Rectal smooth muscle tissue (tissue), 1 donor: ENCODE data around the gene OLIG2.

Experiments used
- H3K27ac ChIP-seq: one replicate; pipeline ENCODE4 v1.7.0; 2013; ENCODE audit warnings: low read depth, low read length, inconsistent platforms
- H3K27me3 ChIP-seq: one replicate; pipeline ENCODE4 v1.7.0; 2013; ENCODE audit warnings: low read length; ENCODE audit not compliant: control insufficient read depth, insufficient read depth
- H3K36me3 ChIP-seq: one replicate; pipeline ENCODE4 v1.7.0; 2013; ENCODE audit warnings: low read length; ENCODE audit not compliant: control insufficient read depth, insufficient read depth
- H3K4me1 ChIP-seq: one replicate; pipeline ENCODE4 v1.7.0; 2013; ENCODE audit warnings: low read length; ENCODE audit not compliant: control insufficient read depth, insufficient read depth
- H3K4me3 ChIP-seq: one replicate; pipeline ENCODE4 v1.7.0; 2013; ENCODE audit warnings: low read length
- H3K9ac ChIP-seq: one replicate; pipeline ENCODE4 v1.7.0; 2013; ENCODE audit warnings: low read length

The OLIG2 gene

DNA sequence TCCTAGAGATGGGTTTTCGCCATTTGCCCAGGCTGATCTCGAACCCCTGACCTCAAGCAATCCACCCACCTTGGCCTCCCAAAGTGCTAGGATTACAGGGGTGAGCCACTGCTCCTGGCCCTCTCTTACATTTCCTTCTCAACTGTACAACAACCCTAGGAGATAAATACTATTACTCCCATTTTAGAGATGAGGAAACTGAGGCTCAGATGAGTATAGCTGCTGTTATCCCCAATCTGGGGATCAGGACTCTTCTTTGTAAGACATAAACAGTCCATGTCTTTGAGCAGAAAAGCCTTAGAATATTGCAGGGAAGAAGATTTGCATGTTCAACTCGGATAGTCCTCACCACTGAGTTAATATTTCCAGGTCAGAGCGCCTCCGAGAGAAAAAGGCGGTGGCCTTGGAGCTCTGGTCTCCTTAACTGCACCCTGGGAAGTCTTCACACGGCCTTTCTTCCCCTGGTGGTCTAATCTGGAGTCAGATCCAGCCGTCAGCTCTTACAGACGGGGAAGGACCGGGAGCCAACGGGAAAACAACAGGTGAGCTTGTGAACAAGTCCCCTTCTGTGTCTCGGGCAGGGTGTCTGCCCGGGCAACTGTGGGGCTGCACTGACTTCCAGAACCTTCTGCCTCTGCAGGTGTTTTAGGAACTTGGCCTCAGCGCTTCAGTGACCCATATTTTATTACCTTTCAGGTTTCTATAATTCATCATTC, 38.3 kb downstream of the OLIG2 start:
- Histone ChIP-seq H3K27me3 (peaks cover 2% of the 10 kb centered on the region), H3K9ac (no peak overlapping the region), H3K4me1 (no peaks in the 10 kb centered on the region), H3K36me3 (no peaks in the 10 kb centered on the region), H3K4me3 (no peak overlapping the region), H3K27ac (no peak overlapping the region)

DNA sequence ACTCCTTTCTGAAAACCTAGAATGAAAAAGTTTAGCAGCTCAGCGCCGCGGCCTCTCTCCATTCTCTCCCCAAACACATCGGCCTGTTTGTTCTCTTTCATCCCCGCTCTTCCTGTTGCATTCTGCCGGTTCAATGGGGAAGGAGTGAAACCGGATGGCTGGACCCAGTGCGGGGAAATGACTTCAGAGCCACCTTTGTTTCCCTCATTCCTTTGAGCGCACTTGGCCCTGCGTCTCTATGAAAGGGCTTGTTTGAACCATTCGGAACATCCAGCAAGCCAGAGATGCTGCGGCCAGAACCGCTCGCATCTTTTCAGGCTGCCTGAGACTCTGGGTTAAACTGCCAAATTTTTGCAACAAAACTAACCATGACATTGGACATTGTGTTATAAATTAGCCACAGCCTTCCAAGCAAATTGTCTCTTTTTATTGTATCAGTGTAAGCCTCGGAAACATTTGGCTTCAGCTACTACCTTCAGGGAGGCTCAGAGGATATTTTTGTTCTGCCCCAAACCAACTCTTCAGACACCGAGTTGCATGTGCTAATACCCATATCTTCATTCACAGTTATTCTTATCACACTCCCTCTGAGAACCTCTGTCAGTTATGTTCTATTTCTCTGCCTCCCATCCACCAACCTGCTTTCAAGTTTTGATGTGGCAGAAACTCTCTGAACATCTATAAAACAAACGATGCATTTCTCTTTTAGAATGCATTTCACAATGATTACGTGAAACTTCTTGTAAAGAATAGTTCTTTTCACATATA, 39.1 kb downstream of the OLIG2 start:
- Histone ChIP-seq H3K9ac (no peak overlapping the region), H3K36me3 (no peaks in the 10 kb centered on the region), H3K27me3 (peaks cover 2% of the 10 kb centered on the region), H3K27ac (no peak overlapping the region), H3K4me3 (no peak overlapping the region), H3K4me1 (no peaks in the 10 kb centered on the region)

DNA sequence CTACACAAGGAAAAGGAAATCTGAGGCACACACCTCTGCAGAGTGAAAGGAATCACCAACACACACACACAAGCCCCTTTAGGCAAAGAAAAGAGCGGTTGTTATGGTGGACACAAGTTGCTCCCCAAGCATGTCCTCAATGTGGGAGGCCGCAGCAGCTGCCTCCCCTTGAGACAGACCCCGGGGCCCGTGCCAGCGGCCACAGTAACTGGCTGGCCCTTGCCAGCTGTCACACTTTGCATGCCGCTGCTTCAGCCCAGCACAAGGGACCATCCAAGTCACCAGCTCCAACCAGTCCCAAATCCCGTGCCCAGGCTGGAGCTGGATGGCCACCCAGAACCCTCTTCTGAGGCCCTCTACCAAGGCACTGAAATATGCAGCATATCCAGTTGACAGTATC, 41.3 kb downstream of the OLIG2 start:
- no peaks in the 10 kb centered on the region for H3K36me3 ChIP-seq
- no peak overlapping the region for H3K27ac ChIP-seq
- peaks cover 9% of the 10 kb centered on the region for H3K27me3 ChIP-seq
- no peaks in the 10 kb centered on the region for H3K4me1 ChIP-seq
- no peak overlapping the region for H3K9ac ChIP-seq
- no peak overlapping the region for H3K4me3 ChIP-seq

DNA sequence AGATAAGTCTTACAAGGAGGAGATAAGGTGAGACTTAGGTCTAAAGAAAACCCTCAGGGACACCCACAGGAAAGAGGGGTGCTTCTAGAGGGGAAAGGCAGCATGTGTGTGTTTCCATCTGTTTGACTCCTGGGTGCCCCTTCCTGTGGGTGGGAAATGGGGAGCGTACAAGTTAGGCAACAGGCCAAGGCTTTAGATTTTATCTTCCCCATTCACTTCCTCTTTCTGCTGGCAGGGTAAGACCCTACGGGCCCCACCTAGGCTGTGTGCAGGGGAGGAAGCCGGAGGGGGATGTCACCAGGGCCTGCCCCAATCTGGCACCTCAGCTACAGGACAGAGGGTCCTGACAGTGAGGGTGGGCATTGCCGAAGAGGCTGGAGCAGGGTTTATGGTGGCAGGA, 41.7 kb downstream of the OLIG2 start:
- H3K4me1 ChIP-seq: no peaks in the 10 kb centered on the region
- H3K9ac ChIP-seq: no peak overlapping the region
- no peak overlapping the region for H3K27ac ChIP-seq
- no peak overlapping the region for H3K4me3 ChIP-seq
- peaks cover 9% of the 10 kb centered on the region for H3K27me3 ChIP-seq
- no peaks in the 10 kb centered on the region for H3K36me3 ChIP-seq

DNA sequence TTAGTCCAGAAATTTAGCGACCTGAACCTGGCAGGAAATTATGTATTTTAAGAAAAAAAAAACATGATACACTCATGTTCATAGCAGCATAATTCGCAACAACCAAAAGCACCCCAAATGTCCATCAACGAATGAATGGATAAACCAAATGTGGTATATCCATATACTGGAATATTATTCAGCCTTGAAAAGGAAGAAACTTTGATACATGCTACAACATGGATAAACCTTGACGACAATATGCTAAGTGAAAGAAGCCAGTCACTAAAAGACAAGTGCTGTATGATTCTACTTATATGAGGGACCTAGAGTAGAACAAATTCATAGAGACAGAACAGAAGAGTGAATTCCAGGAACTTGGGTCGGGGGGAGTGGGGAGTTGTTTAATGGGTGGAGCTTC, 43.5 kb downstream of the OLIG2 start:
- no peaks in the 10 kb centered on the region for H3K4me1 ChIP-seq
- H3K36me3 ChIP-seq: no peaks in the 10 kb centered on the region
- H3K27me3 ChIP-seq: peaks cover 11% of the 10 kb centered on the region
- no peak overlapping the region for H3K9ac ChIP-seq
- H3K4me3 ChIP-seq: no peak overlapping the region
- H3K27ac ChIP-seq: no peak overlapping the region

DNA sequence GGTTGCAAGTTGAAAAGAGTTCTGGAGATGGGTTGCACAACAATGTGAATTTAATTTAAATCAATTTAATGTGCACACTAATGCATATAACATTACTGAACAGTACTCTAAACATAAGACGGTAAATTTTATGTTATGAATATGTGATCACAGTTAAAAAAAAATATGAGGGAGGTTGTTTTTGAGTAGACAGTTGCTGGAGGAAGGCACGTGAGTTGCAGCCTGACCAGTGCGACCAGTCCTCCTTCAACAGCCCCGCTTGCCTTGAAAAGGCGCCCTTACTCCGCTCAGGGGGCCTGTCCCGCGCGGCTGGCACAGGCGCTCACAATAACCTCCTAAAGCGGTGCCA, 43.9 kb downstream of the OLIG2 start:
- no peaks in the 10 kb centered on the region for H3K4me1 ChIP-seq
- H3K27ac ChIP-seq: no peak overlapping the region
- H3K4me3 ChIP-seq: no peak overlapping the region
- H3K27me3 ChIP-seq: peaks cover 11% of the 10 kb centered on the region
- no peaks in the 10 kb centered on the region for H3K36me3 ChIP-seq
- no peak overlapping the region for H3K9ac ChIP-seq

DNA sequence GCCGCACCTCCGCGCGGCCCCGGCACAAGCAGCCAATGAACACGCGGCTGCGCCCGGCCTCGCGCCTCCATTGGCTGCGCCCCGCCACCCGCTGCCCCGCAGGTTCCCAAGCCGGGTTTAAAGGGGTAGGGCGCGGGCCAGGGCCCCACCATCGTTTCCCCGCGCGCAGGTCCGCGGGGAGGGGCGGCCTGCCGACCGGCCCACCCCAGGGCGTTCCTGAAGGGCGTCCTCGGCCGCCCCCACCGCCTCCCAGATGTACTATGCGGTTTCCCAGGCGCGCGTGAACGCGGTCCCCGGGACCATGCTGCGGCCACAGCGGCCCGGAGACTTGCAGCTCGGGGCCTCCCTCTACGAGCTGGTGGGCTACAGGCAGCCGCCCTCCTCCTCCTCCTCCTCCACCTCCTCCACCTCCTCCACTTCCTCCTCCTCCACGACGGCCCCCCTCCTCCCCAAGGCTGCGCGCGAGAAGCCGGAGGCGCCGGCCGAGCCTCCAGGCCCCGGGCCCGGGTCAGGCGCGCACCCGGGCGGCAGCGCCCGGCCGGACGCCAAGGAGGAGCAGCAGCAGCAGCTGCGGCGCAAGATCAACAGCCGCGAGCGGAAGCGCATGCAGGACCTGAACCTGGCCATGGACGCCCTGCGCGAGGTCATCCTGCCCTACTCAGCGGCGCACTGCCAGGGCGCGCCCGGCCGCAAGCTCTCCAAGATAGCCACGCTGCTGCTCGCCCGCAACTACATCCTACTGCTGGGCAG, 44.4 kb downstream of the OLIG2 start, which contains the start of gene OLIG1:
Gene OLIG1, plus strand, starts transcription at position 148 of the 750 bp plus-strand sequence. Its CDS starts 106 bp downstream, at position 254.
- H3K36me3 ChIP-seq: no peaks in the 10 kb centered on the region
- H3K27me3 ChIP-seq: peaks cover 11% of the 10 kb centered on the region
- no peak within 1 kb of the TSS for H3K27ac ChIP-seq
- H3K4me1 ChIP-seq: no peaks in the 10 kb centered on the region
- H3K9ac ChIP-seq: no peak within 1 kb of the TSS
- peak within 1 kb of the TSS; percentile 28 for H3K4me3 ChIP-seq

DNA sequence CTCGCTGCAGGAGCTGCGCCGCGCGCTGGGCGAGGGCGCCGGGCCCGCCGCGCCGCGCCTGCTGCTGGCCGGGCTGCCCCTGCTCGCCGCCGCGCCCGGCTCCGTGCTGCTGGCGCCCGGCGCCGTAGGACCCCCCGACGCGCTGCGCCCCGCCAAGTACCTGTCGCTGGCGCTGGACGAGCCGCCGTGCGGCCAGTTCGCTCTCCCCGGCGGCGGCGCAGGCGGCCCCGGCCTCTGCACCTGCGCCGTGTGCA, 44.9 kb downstream of the OLIG2 start:
- H3K27me3 ChIP-seq: peaks cover 11% of the 10 kb centered on the region
- no peak overlapping the region for H3K27ac ChIP-seq
- H3K9ac ChIP-seq: no peak overlapping the region
- no peaks in the 10 kb centered on the region for H3K4me1 ChIP-seq
- no peaks in the 10 kb centered on the region for H3K36me3 ChIP-seq
- H3K4me3 ChIP-seq: no peak overlapping the region

DNA sequence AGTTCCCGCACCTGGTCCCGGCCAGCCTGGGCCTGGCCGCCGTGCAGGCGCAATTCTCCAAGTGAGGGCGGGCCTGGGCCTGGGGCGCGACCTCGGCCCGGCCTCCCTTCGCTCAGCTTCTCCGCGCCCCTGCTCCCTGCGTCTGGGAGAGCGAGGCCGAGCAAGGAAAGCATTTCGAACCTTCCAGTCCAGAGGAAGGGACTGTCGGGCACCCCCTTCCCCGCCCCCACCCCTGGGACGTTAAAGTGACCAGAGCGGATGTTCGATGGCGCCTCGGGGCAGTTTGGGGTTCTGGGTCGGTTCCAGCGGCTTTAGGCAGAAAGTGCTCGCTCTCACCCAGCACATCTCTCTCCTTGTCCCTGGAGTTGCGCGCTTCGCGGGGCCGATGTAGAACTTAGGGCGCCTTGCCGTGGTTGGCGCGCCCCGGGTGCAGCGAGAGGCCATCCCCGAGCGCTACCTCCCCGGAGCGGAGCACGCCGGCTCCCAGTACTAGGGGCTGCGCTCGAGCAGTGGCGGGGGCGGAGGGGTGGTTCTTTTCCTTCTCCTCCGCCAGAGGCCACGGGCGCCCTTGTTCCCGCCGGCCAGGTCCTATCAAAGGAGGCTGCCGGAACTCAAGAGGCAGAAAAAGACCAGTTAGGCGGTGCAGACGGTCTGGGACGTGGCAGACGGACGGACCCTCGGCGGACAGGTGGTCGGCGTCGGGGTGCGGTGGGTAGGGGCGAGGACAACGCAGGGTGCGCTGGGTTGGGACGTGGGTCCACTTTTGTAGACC, 45.4 kb downstream of the OLIG2 start:
- Histone ChIP-seq H3K27ac (no peak overlapping the region), H3K4me3 (peak overlapping the region; percentile 54), H3K4me1 (no peaks in the 10 kb centered on the region), H3K36me3 (no peaks in the 10 kb centered on the region), H3K27me3 (peaks cover 13% of the 10 kb centered on the region), H3K9ac (no peak overlapping the region)

DNA sequence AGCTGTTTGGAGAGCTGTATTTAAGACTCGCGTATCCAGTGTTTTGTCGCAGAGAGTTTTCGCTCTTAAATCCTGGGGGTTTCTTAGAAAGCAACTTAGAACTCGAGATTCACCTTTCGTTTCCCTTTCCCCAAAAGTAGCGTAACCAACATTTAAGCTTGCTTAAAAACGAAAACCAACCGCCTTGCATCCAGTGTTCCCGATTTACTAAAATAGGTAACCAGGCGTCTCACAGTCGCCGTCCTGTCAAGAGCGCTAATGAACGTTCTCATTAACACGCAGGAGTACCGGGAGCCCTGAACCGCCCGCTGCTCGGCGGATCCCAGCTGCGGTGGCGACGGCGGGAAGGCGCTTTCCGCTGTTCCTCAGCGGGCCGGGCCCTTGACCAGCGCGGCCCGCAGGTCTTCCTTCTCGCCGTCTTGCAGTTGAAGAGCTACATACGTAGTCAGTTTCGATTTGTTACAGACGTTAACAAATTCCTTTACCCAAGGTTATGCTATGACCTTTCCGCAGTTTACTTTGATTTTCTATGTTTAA, 46.1 kb downstream of the OLIG2 start:
- Histone ChIP-seq H3K27ac (no peak overlapping the region), H3K4me1 (no peaks in the 10 kb centered on the region), H3K27me3 (peaks cover 13% of the 10 kb centered on the region), H3K36me3 (no peaks in the 10 kb centered on the region), H3K4me3 (peak overlapping the region; percentile 54), H3K9ac (no peak overlapping the region)

DNA sequence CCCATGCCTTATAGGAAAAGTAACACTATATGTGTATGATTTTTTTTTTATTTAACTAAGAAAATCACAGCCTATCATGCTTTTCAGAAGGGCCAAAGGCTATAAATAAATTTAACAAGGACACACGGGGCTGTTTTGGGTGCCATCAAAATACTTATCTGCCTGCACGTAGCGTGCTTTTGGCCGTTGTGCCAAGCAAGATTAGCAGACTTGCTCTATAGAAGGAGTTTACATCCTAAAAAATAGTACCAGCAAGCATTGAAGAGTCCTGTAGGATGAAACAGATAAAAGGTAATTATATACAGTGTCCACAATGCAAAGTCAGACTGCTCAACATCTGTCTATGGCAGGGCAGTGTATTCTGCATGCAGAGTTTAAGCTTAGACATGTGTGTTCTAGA, 47.9 kb downstream of the OLIG2 start:
- Histone ChIP-seq H3K4me3 (no peak overlapping the region), H3K36me3 (no peaks in the 10 kb centered on the region), H3K27ac (no peak overlapping the region), H3K4me1 (no peaks in the 10 kb centered on the region), H3K9ac (no peak overlapping the region), H3K27me3 (peaks cover 11% of the 10 kb centered on the region)

DNA sequence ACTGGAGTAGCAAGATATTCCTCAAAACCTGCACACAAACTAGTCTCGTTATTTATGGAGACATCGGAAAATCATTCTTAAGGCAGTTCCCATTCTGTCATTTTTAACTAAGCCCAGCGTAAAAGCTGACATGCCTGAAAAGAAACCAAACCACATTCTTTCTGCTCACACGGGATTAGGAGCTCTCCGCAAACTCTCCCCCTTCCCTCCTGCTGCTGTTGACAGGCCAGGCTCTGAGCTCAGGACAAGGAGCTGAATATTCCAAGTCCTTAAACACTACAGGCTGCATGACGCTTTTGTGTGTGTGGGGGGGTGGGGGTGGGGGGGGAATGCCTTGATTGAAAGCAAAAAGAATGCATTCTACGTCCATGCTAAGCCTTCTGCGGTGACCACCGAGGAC, 49.4 kb downstream of the OLIG2 start:
- peaks cover 8% of the 10 kb centered on the region for H3K27me3 ChIP-seq
- no peak overlapping the region for H3K27ac ChIP-seq
- no peaks in the 10 kb centered on the region for H3K4me1 ChIP-seq
- H3K4me3 ChIP-seq: no peak overlapping the region
- no peaks in the 10 kb centered on the region for H3K36me3 ChIP-seq
- no peak overlapping the region for H3K9ac ChIP-seq
